ENCODE data around the gene ATP13A2.

ATP13A2 gene

GRCh38 chr1:17011439-17012307 lies at the start of gene ATP13A2:
TSS of gene ATP13A2 (minus strand) at chr1:17011928. CDS start at chr1:17011738, 190 bp downstream.
- peak; percentile 90 for DNase-seq (ENCODE audit: low spot score)

- no peak for DNase-seq (ENCODE audit: low spot score)
These were observed 49.8 kb upstream of the ATP13A2 start for GRCh38 chr1:17061486-17061885.

GRCh38 chr1:17060306-17060749 lies 48.6 kb upstream of the ATP13A2 start:
- no peak for DNase-seq (ENCODE audit: low spot score)

GRCh38 chr1:17059391-17060305 lies 47.9 kb upstream of the ATP13A2 start:
- DNase-seq (ENCODE audit: low spot score), result peak; percentile 63

- DNase-seq (ENCODE audit: low spot score), result no peak
These were observed 44.8 kb upstream of the ATP13A2 start for GRCh38 chr1:17056551-17056950.

GRCh38 chr1:17055801-17056200 lies 44.1 kb upstream of the ATP13A2 start:
- DNase-seq (ENCODE audit: low spot score), result no peak

GRCh38 chr1:17053685-17054410 lies 42.1 kb upstream of the ATP13A2 start, which contains the start of gene SDHB:
TSS of gene SDHB (minus strand) at chr1:17054032. CDS start at chr1:17054019, 13 bp downstream.
- peak; percentile 81 for DNase-seq (ENCODE audit: low spot score)

- no peak for DNase-seq (ENCODE audit: low spot score)
These were observed 41.5 kb upstream of the ATP13A2 start for GRCh38 chr1:17053086-17053684.

GRCh38 chr1:17052641-17053040 lies 40.9 kb upstream of the ATP13A2 start:
- DNase-seq (ENCODE audit: low spot score), result no peak

- DNase-seq (ENCODE audit: low spot score), result no peak
These were observed 40.3 kb upstream of the ATP13A2 start for GRCh38 chr1:17052038-17052437.

GRCh38 chr1:17047924-17048323 lies 36.2 kb upstream of the ATP13A2 start:
- no peak for DNase-seq (ENCODE audit: low spot score)

- DNase-seq (ENCODE audit: low spot score), result no peak
These were observed 34.6 kb upstream of the ATP13A2 start for GRCh38 chr1:17046334-17046657.

- peak; percentile 16 for DNase-seq (ENCODE audit: low spot score)
These were observed 34.1 kb upstream of the ATP13A2 start for GRCh38 chr1:17045634-17046333.

GRCh38 chr1:17045150-17045549 lies 33.4 kb upstream of the ATP13A2 start:
- no peak for DNase-seq (ENCODE audit: low spot score)

- no peak for DNase-seq (ENCODE audit: low spot score)
These were observed 31.9 kb upstream of the ATP13A2 start for GRCh38 chr1:17043676-17044075.

GRCh38 chr1:17040135-17040534 lies 28.4 kb upstream of the ATP13A2 start:
- DNase-seq (ENCODE audit: low spot score), result no peak

- no peak for DNase-seq (ENCODE audit: low spot score)
These were observed 27.8 kb upstream of the ATP13A2 start for GRCh38 chr1:17039522-17039921.

GRCh38 chr1:17033481-17033880 lies 21.8 kb upstream of the ATP13A2 start:
- no peak for DNase-seq (ENCODE audit: low spot score)

- DNase-seq (ENCODE audit: low spot score), result no peak
These were observed 21.0 kb upstream of the ATP13A2 start for GRCh38 chr1:17032741-17033140.

GRCh38 chr1:17031436-17031835 lies 19.7 kb upstream of the ATP13A2 start:
- no peak for DNase-seq (ENCODE audit: low spot score)

- no peak for DNase-seq (ENCODE audit: low spot score)
These were observed 18.5 kb upstream of the ATP13A2 start for GRCh38 chr1:17030206-17030605.
